Testis (tissue), 2 donors: ENCODE data around the gene EXOC2.

Experiments
- CTCF ChIP-seq, 3 experiments: fragments of 450-650 bp in 2 of 3; fragments of 200-600 bp in 1 of 3; sonication (generic) in 1 of 3; IDR thresholded peaks; one replicate each; pipeline ENCODE4 v1.5.1; 2016 to 2019; ENCODE audit warnings: antibody characterized with exemption in 3 of 3, mild to moderate bottlenecking in 2 of 3, moderate library complexity in 1 of 3
- POLR2A ChIP-seq: fragments of 450-650 bp; IDR thresholded peaks from one replicate; pipeline ENCODE4 v1.6.1; 2017; ENCODE audit warnings: antibody characterized with exemption, mild to moderate bottlenecking, moderate library complexity

DNA sequence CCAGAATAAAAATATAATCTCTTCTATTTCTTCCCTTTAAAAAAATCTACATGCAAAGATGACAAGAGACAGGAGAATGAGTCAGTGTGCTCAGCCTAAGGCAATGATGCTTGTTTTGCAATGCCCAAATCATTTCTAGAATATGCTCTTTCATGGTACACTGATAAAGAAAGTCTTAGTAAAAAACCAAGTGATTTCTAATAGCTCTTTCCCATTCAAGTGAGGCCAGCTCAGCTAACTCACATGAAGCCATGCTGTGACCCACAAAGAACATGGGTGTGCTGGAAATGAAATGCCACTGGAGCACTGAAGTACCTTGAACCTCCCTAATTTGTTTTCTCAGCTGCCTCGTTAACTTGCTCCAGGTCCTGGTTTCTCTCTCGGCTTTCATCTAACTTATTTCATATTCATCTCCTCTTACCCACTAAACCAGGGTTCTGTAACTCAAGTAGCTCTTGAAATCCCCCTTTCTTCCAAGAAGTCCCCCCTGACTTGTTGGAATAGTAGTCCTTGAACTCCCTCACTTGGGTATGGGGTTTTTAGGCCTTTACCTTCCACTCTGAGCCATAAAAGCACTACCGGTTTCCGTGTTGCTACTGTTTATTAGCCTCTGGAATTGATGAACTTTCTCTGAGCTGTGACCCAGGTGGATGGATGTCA, 208.7 kb downstream of the EXOC2 start:
- TF ChIP-seq CTCF (IDR thresholded peaks at IDR 0.05) (no peak), POLR2A (no peak)
